GM18520 (cell line): Measurements from ENCODE around the gene NDUFB10.
A peak's percentile ranks its signal among the peaks of the same experiment; 100 is the strongest.
"Not testable (repeated sequence)": the region's sequence is repeated elsewhere in the genome, so short reads cannot be mapped to it uniquely, and the experiment has no call there.

Source experiments
- ATAC-seq: cut with Tn5 transposase; IDR thresholded peaks from one replicate; pipeline ENCODE4 v1.9.1; 2021; ENCODE audit not compliant: unreplicated experiment

The NDUFB10 gene

GRCh38 chr16:1959269-1960039 lies at the start of gene NDUFB10:
Gene NDUFB10, plus strand, starts transcription at chr16:1959538. Its CDS starts 87 bp downstream, at chr16:1959625.
- peak; percentile 79 for ATAC-seq

DNA sequence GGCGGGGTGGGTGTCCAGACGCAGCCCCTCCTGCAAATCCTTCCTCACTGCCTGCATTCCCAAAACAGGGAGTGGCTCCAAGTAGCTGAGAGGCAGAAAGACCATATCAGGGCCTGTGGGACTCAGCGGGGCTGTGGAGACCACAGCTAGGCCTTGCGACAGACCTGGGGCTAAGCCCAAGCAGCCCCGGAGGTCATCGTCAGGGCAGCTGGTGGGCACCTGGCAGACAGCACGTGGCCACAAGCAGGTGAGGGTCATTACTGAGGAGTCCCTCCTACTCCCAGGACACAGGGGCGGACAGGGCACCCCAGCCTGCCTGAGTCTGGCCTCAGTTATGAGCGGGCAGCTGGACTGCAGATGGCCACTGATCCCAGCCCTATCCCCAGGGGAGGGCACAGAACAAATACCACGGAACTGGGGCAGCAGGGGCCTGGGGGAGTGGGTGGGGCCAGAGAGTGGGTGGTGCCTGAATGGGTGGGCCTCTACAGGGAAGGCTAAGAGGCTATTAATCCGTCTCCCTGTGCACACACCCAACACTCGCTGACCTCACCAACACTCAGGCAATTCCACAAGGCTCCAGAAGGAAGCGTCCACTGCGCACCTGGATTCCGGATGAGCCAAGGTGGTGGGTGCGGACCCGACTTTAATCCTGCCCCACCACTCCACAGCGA lies 49.6 kb upstream of the NDUFB10 start:
- no peak for ATAC-seq

- ATAC-seq = no peak
Measured at GRCh38 chr16:1911467-1912214, 47.7 kb upstream of the NDUFB10 start.

DNA sequence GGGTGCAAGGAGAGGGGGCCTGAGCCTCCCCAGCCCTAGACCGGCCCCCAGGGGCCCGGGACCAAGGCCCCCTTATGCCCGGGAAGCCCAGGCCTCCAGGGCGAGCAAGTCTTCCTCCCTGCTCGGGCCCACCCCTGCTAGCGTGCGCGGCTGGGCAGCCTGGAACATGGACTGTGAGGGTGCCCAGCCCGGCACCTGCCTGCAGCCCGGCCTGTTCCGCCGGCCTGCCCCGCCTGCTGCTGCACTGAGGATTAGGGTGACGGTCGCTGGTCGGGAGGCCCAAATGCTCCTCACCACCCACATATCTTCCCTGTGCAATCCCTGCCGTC lies 47.2 kb upstream of the NDUFB10 start:
- ATAC-seq = no peak

GRCh38 chr16:1913327-1914083 lies 45.8 kb upstream of the NDUFB10 start:
- no peak for ATAC-seq

DNA sequence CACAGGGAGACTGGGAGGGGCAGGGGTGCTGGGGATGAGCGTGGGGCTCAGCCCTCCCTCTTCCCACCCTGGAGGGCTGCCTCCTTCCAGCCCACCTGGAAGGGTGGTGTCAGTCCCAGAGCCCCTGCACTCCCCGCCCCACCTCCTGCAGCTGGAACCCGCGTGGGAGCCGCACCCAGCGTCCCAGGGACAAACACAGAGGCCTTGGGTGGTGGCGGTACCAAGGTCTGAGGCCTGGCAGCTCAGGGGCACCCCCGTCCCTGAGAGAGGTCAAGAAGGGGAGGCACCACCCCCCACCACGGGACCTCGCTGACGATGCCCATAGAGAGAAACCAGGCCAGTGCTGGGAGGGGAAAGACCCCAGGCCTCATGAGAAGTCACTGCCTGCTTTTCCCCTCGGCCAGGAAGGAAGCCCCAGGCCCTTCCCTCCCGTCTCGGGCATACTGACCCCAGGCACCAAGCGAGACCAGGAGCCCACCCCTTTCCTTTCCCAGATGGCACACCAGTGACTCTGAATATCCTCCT lies 45.2 kb upstream of the NDUFB10 start:
- ATAC-seq = no peak

GRCh38 chr16:1914988-1915387 lies 44.4 kb upstream of the NDUFB10 start:
- ATAC-seq = no peak

- no peak for ATAC-seq
Measured at GRCh38 chr16:1915732-1916639, 43.4 kb upstream of the NDUFB10 start.

GRCh38 chr16:1916640-1916990 lies 42.7 kb upstream of the NDUFB10 start:
- no peak for ATAC-seq

GRCh38 chr16:1917056-1917664 lies 42.2 kb upstream of the NDUFB10 start:
- no peak for ATAC-seq

DNA sequence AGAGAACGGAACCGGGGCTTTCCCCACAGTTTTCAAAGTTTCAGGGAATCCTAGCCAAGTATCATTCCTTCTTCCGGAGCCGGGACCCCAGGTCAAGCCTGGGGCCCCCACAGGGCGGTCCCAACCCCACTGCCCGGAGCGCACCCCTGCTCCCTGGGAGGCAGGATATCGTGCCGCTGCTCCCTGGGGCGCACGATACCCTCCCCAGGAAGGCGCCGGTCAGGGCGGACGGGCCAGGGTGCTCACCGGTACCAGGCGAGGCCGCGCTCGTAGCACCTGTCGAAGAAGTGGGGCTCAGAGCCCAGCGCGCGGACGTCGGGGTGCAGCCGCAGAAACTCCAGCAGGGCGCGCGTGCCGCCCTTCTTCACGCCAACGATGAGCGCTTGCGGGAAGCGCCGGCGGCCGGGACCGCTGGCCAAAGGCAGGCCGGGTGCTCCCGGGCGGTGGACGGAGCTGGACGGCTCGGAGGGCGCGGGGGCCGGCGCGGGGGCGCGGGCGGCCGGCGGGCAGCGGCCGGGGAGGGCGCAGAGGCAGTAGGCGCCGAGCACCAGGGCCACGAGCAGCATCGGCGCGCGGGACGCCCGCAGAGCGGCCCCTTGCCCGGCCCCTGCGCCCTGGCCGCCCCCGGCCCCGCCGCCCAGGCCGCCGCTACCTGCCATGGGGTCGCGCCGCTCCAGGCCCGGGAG lies 41.5 kb upstream of the NDUFB10 start:
- ATAC-seq = no peak

DNA sequence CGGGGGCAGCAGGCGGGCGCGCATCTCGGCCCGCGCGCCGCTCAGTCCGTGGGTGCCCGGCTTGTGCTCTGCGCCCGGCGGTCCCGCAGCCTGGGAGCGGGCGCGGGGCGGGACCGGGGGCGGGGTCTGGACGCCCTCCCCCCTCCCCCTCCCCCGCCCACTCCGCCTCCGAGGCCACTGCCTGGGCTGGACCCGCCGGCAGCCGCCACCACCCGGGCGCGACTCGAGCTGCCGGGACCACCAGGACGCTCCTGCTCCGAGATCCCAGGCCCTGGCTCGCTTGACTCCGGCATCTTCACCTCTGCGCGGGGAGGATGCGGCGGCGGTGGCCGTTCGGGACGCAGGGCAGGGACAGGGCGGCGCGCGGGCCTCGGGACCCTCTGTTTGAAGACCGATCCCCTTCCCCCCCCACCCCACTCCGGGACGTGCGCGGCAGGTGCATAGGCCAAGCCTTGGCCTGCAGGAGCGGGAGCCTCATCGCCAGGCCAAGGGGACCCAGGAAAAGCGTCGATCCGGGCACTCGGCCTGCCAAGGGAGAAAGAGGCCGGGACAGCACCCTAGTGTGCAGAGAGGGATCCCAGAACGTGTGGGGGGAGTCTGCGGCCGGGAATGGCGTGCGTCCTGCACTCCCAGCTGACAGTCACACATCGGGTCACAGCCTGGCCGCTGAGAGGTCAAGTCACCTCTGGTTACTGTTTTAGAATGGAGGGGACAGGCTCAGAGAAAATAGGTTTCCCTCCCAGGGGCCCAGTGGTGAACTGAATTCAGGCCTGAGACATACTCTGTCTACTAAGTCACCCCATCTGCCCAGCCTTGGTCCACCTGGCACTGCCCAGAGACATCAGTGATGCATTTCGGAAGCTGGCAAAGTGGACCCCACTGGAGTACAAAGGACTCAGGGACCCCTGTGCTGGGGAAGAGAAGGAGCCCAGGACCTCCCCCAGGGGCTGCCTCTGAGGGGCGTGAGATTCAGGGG lies 40.7 kb upstream of the NDUFB10 start, which contains the start of gene HS3ST6:
Gene HS3ST6 (minus strand): TSS at position 65 of the 976 bp plus-strand sequence. CDS start 92 bp downstream, outside the sequence.
- ATAC-seq = no peak

GRCh38 chr16:1919327-1919998 lies 39.9 kb upstream of the NDUFB10 start:
- no peak for ATAC-seq

DNA sequence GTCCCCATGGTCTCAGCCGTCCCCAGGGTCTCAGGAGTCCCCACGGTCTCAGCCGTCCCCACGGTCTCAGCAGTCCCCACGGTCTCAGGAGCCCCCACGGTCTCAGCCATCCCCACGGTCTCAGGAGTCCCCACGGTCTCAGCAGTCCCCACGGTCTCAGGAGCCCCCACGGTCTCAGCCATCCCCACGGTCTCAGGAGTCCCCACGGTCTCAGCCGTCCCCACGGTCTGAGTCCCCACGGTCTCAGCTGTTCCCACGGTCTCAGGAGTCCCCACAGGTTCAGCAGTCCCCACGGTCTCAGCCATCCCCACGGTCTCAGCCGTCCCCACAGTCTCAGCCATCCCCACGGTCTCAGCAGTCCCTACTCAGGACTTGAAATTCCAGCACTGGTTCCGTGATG lies 39.2 kb upstream of the NDUFB10 start:
- not testable (repeated sequence) for ATAC-seq

- ATAC-seq = no peak
Measured at GRCh38 chr16:1920727-1921171, 38.6 kb upstream of the NDUFB10 start.

GRCh38 chr16:1922357-1922756 lies 37.0 kb upstream of the NDUFB10 start:
- ATAC-seq = no peak
